GM12874 (cell line): ENCODE measurements around the gene OR2J1.

Experiments used
- TF ChIP-seq, protein P1 (sequence below): IDR thresholded peaks from 2 replicates; pipeline ENCODE4 v1.5.1; 2011; ENCODE audit warnings: low read depth, mild to moderate bottlenecking, control low read depth, low read length, moderate library complexity; ENCODE audit not compliant: insufficient read depth

The OR2J1 gene

GRCh38 chr6:29099190-29099589 lies at the start of gene OR2J1:
TSS of gene OR2J1 (plus strand) at chr6:29099490. CDS start at chr6:29100943, 1,453 bp downstream.
- TF ChIP-seq, protein P1, sequence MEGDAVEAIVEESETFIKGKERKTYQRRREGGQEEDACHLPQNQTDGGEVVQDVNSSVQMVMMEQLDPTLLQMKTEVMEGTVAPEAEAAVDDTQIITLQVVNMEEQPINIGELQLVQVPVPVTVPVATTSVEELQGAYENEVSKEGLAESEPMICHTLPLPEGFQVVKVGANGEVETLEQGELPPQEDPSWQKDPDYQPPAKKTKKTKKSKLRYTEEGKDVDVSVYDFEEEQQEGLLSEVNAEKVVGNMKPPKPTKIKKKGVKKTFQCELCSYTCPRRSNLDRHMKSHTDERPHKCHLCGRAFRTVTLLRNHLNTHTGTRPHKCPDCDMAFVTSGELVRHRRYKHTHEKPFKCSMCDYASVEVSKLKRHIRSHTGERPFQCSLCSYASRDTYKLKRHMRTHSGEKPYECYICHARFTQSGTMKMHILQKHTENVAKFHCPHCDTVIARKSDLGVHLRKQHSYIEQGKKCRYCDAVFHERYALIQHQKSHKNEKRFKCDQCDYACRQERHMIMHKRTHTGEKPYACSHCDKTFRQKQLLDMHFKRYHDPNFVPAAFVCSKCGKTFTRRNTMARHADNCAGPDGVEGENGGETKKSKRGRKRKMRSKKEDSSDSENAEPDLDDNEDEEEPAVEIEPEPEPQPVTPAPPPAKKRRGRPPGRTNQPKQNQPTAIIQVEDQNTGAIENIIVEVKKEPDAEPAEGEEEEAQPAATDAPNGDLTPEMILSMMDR = no peak

DNA sequence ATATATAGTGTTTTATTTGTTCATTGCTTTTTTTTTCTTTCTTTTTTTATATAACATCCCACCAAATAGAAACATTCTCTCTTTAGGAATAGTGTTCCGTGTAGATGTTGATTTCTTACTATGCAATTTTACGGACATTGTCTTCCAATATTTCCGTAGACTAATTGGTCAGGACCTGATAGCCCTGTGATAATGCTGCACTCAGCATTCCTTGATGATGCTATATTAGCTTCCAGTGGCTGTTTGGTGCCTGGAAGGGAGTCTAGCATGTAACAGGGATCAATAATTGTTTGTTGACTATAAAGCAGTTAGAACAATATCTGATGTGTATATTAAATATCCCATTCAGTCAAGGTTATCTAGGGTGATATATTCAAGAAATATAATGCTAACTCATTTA lies 47.6 kb upstream of the OR2J1 start:
- TF ChIP-seq, protein P1 = no peak

DNA sequence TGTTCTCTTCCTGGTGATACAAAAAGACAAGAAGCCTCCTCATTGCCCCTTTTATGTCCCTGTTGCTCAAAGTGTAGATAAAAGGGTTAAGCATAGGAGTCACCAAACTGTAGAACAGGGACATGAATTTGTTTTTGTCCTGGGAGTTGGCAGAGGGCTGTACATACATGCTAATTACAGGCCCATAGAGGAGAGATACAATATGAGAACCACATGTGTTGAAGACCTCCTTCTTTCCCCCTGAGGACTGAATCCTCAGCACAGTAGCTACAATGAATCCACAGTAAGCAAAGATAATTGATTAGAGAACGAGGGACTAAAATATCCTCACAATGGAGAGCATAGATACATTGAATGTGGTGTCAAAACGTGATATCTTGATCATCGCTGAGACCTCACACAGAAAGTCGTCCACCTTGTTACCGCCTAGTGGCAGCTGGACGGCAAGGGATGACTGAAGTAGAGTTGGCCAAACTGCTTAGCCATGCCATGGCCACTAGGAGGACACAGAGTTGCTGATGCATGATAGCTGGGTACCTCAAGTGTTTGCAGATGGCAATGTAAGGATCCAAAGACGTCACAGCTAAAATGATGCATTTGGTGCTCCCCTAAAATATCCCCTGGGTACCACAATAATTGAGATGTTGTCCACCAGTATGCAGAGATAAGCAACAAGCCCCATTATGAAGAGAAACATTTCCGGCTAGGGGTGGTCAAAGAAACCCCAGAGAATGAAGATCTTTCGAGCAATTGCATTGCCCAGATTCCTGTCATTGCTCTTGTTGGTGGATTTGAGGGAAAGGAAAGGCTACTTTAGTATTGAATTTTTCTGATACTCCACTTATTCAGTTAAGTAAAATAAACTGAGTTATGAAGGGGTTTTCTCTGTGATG lies 27.2 kb upstream of the OR2J1 start:
- TF ChIP-seq, protein P1 = peak; percentile 77

- TF ChIP-seq, protein P1 = no peak
Observed at GRCh38 chr6:29079203-29079602, 20.1 kb upstream of the OR2J1 start.

GRCh38 chr6:29081312-29081711 lies 18.0 kb upstream of the OR2J1 start:
- TF ChIP-seq, protein P1 = no peak

- TF ChIP-seq, protein P1 = no peak
Observed at GRCh38 chr6:29082457-29082856, 16.8 kb upstream of the OR2J1 start.

DNA sequence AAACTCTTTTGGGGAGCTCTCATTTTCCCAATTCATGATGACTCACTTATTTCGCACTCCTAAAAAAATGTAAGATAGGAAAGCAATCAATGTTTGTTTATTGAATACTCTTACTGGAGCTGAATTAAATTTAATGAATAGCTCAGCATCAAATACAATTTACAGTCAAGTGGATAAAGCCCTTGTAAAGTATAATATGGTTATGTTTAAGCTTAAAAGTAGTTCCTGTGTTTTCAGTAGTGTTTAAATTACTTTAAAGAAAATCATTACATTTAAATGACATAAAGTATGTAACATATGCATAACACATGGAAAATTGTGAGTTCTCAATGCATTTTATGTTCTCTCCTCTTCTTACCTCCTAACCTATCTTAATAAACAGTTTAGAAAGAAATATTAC lies 12.1 kb upstream of the OR2J1 start, which contains the start of gene OR2B3:
TSS of gene OR2B3 (minus strand) at position 101 of the 400 bp plus-strand sequence. CDS start at position 36, 65 bp downstream.
- TF ChIP-seq, protein P1 = no peak
